Memory B cell (primary cell): ENCODE results near the gene MSH3.
"Not testable (repeated sequence)": the region's sequence is repeated elsewhere in the genome, so short reads cannot be mapped to it uniquely, and the experiment has no call there.

Source experiments
- ATAC-seq: fragments of 150-1000 bp; cut with Tn5 transposase; 2 replicates; pipeline ENCODE4 v1.10.0; 2021; ENCODE audit warnings: low read depth, mild to moderate bottlenecking, moderate library complexity
- DNase-seq, 2 donors: peaks; one replicate each; pipeline ENCODE4 v3.0.0; 2022; ENCODE audit warnings: low spot score in 2 of 2
- H3K27ac Mint-ChIP-seq: one replicate; pipeline ENCODE4 v1.8.0; 2022; ENCODE audit warnings: mild to moderate bottlenecking, moderate library complexity, mixed read lengths
- H3K27me3 Mint-ChIP-seq: one replicate; pipeline ENCODE4 v1.8.0; 2022; ENCODE audit warnings: mixed read lengths
- H3K36me3 Mint-ChIP-seq: one replicate; pipeline ENCODE4 v1.8.0; 2022; ENCODE audit warnings: mild to moderate bottlenecking, mixed read lengths
- H3K4me1 Mint-ChIP-seq: one replicate; pipeline ENCODE4 v1.8.0; 2022; ENCODE audit warnings: mixed read lengths
- H3K4me3 Mint-ChIP-seq: one replicate; pipeline ENCODE4 v1.8.0; 2022; ENCODE audit warnings: mild to moderate bottlenecking, moderate library complexity, mixed read lengths
- H3K9me3 Mint-ChIP-seq: one replicate; pipeline ENCODE4 v1.8.0; 2022; ENCODE audit warnings: mixed read lengths

Gene MSH3

GRCh38 chr5:80761176-80761575 is 106.7 kb downstream of the MSH3 start:
- H3K27me3 Mint-ChIP-seq, result no peaks in the 10 kb centered on the region
- ATAC-seq (no peak), DNase-seq (no peak)
- H3K4me3 Mint-ChIP-seq, result no peak overlapping the region
- H3K4me1 Mint-ChIP-seq, result peaks cover 6% of the 10 kb centered on the region
- H3K27ac Mint-ChIP-seq, result no peak overlapping the region
- no peaks in the 10 kb centered on the region for H3K9me3 Mint-ChIP-seq
- H3K36me3 Mint-ChIP-seq, result peaks cover 20% of the 10 kb centered on the region

GRCh38 chr5:80761966-80762365 is 107.5 kb downstream of the MSH3 start:
- no peak for ATAC-seq
- peaks cover 20% of the 10 kb centered on the region for H3K36me3 Mint-ChIP-seq
- no peak for DNase-seq
- H3K27ac Mint-ChIP-seq, result no peak overlapping the region
- H3K27me3 Mint-ChIP-seq, result no peaks in the 10 kb centered on the region
- H3K9me3 Mint-ChIP-seq, result no peaks in the 10 kb centered on the region
- H3K4me3 Mint-ChIP-seq, result no peak overlapping the region
- peaks cover 6% of the 10 kb centered on the region for H3K4me1 Mint-ChIP-seq

- DNase-seq, result no peak
- peaks cover 20% of the 10 kb centered on the region for H3K36me3 Mint-ChIP-seq
- H3K9me3 Mint-ChIP-seq, result no peaks in the 10 kb centered on the region
- H3K27ac Mint-ChIP-seq, result no peak overlapping the region
- no peaks in the 10 kb centered on the region for H3K27me3 Mint-ChIP-seq
- H3K4me3 Mint-ChIP-seq, result no peak overlapping the region
- no peak for ATAC-seq
- peaks cover 6% of the 10 kb centered on the region for H3K4me1 Mint-ChIP-seq
Observed at GRCh38 chr5:80762573-80762972, 108.1 kb downstream of the MSH3 start.

GRCh38 chr5:80763211-80763610 is 108.8 kb downstream of the MSH3 start:
- H3K4me1 Mint-ChIP-seq, result peaks cover 6% of the 10 kb centered on the region
- ATAC-seq (no peak), DNase-seq (no peak)
- H3K9me3 Mint-ChIP-seq, result no peaks in the 10 kb centered on the region
- H3K27ac Mint-ChIP-seq, result no peak overlapping the region
- no peak overlapping the region for H3K4me3 Mint-ChIP-seq
- H3K27me3 Mint-ChIP-seq, result no peaks in the 10 kb centered on the region
- peaks cover 16% of the 10 kb centered on the region for H3K36me3 Mint-ChIP-seq

GRCh38 chr5:80763873-80764647 is 109.6 kb downstream of the MSH3 start:
- no peak for ATAC-seq
- peaks cover 5% of the 10 kb centered on the region for H3K4me1 Mint-ChIP-seq

GRCh38 chr5:80764786-80765185 is 110.3 kb downstream of the MSH3 start:
- Mint-ChIP-seq H3K27ac (no peak overlapping the region), H3K36me3 (peaks cover 11% of the 10 kb centered on the region), H3K27me3 (no peaks in the 10 kb centered on the region), H3K4me1 (no peaks in the 10 kb centered on the region), H3K9me3 (no peaks in the 10 kb centered on the region), H3K4me3 (no peak overlapping the region)
- no peak for ATAC-seq
- DNase-seq, result no peak

More at GRCh38 chr5:80763873-80764647, 109.6 kb downstream of the MSH3 start:
- Mint-ChIP-seq H3K9me3 (no peaks in the 10 kb centered on the region), H3K27ac (no peak overlapping the region), H3K27me3 (no peaks in the 10 kb centered on the region), H3K36me3 (peaks cover 17% of the 10 kb centered on the region), H3K4me3 (no peak overlapping the region)
- no peak for DNase-seq

GRCh38 chr5:80777347-80778287 is 123.2 kb downstream of the MSH3 start:
- no peaks in the 10 kb centered on the region for H3K27me3 Mint-ChIP-seq
- no peaks in the 10 kb centered on the region for H3K4me1 Mint-ChIP-seq
- H3K27ac Mint-ChIP-seq, result no peak overlapping the region
- H3K36me3 Mint-ChIP-seq, result peaks cover 22% of the 10 kb centered on the region
- DNase-seq, result no peak
- no peak overlapping the region for H3K4me3 Mint-ChIP-seq
- ATAC-seq, result no peak
- peaks cover 4% of the 10 kb centered on the region for H3K9me3 Mint-ChIP-seq

GRCh38 chr5:80780024-80780423 is 125.6 kb downstream of the MSH3 start:
- Mint-ChIP-seq H3K4me3 (no peak overlapping the region), H3K4me1 (no peaks in the 10 kb centered on the region), H3K27me3 (no peaks in the 10 kb centered on the region), H3K9me3 (no peaks in the 10 kb centered on the region), H3K36me3 (peaks cover 21% of the 10 kb centered on the region), H3K27ac (no peak overlapping the region)
- DNase-seq (no peak), ATAC-seq (no peak)

GRCh38 chr5:80780761-80781285 is 126.4 kb downstream of the MSH3 start:
- no peaks in the 10 kb centered on the region for H3K9me3 Mint-ChIP-seq
- DNase-seq (no peak), ATAC-seq (no peak)
- no peak overlapping the region for H3K27ac Mint-ChIP-seq
- H3K36me3 Mint-ChIP-seq, result peaks cover 23% of the 10 kb centered on the region
- H3K27me3 Mint-ChIP-seq, result no peaks in the 10 kb centered on the region
- no peaks in the 10 kb centered on the region for H3K4me1 Mint-ChIP-seq
- no peak overlapping the region for H3K4me3 Mint-ChIP-seq

- H3K36me3 Mint-ChIP-seq, result peaks cover 23% of the 10 kb centered on the region
- no peaks in the 10 kb centered on the region for H3K4me1 Mint-ChIP-seq
- no peak overlapping the region for H3K4me3 Mint-ChIP-seq
- H3K9me3 Mint-ChIP-seq, result no peaks in the 10 kb centered on the region
- ATAC-seq (no peak), DNase-seq (no peak)
- H3K27ac Mint-ChIP-seq, result no peak overlapping the region
- no peaks in the 10 kb centered on the region for H3K27me3 Mint-ChIP-seq
Observed at GRCh38 chr5:80781356-80781755, 126.9 kb downstream of the MSH3 start.

GRCh38 chr5:80782626-80783025 is 128.2 kb downstream of the MSH3 start:
- no peaks in the 10 kb centered on the region for H3K4me1 Mint-ChIP-seq
- H3K27ac Mint-ChIP-seq, result no peak overlapping the region
- H3K36me3 Mint-ChIP-seq, result peaks cover 21% of the 10 kb centered on the region
- no peaks in the 10 kb centered on the region for H3K9me3 Mint-ChIP-seq
- H3K27me3 Mint-ChIP-seq, result no peaks in the 10 kb centered on the region
- DNase-seq (no peak), ATAC-seq (no peak)
- H3K4me3 Mint-ChIP-seq, result no peak overlapping the region

- H3K4me3 Mint-ChIP-seq, result not testable (repeated sequence)
Observed at GRCh38 chr5:80783751-80784150, 129.3 kb downstream of the MSH3 start.

GRCh38 chr5:80784451-80784850 is 130.0 kb downstream of the MSH3 start:
- Mint-ChIP-seq H3K9me3 (no peaks in the 10 kb centered on the region), H3K4me1 (no peaks in the 10 kb centered on the region), H3K4me3 (no peak overlapping the region), H3K36me3 (peaks cover 22% of the 10 kb centered on the region), H3K27ac (no peak overlapping the region), H3K27me3 (no peaks in the 10 kb centered on the region)
- DNase-seq (no peak), ATAC-seq (no peak)

More at GRCh38 chr5:80783751-80784150, 129.3 kb downstream of the MSH3 start:
- H3K36me3 Mint-ChIP-seq, result peaks cover 24% of the 10 kb centered on the region
- not testable (repeated sequence) for H3K9me3 Mint-ChIP-seq, H3K27me3 Mint-ChIP-seq, ATAC-seq, H3K27ac Mint-ChIP-seq, H3K4me1 Mint-ChIP-seq, DNase-seq
